ENCODE measurements around the gene MYMX. TPM values are rescaled to one million over a fixed set of nuclear protein-coding genes. Genes with fewer than 3 reads are reported as not detected.

Gene MYMX
- total RNA-seq, 1 experiment from 2014 or later: not detected

DNA sequence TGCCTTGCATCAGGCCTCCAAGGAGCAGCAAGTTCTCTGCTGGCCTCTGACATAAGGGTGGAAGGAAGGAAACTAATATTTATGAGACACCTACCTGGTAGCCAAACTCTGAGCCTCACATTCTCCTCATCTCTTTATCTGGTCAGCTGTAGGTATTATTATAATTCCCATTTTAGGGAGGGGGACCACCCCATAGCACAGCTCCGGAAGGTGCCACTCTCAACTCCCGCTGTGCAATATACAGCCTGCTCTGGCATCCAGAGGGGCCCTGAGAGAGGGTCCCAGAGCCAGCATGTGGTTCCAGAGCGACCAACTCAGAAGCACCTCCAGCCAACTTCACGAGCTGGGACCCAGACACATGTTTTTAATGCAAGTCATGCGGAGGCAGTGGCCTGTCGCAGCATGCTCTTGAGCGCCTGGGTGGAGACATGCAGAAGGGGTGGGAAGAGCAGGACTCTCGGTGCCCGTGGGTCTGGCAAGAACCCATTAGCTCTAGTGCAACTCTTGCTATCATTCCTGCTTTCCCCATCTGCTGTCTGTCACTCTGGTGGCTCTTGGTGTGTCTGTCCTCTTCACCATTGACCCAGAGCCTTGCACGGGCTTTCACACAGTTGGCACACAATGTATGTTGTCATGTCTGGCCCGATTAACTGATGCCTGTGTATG is 15.0 kb upstream of the MYMX start:
- Histone ChIP-seq H3K4me1 (ENCODE audit: insufficient read depth, low read length) (peaks cover 15% of the 10 kb centered on the region), H2AFZ (ENCODE audit: low read length) (no peak overlapping the region), H3K36me3 (ENCODE audit: low read depth, low read length) (no peaks in the 10 kb centered on the region), H3K27me3 (ENCODE audit: low read length) (no peaks in the 10 kb centered on the region), H3K9ac (ENCODE audit: low read length) (no peak overlapping the region), H3K79me2 (ENCODE audit: low read length) (no peaks in the 10 kb centered on the region), H3K9me2 (replicated peaks; ENCODE audit: low read length) (no peaks in the 10 kb centered on the region), H3K4me2 (ENCODE audit: low read length) (no peak overlapping the region), H4K20me1 (ENCODE audit: low read length) (no peaks in the 10 kb centered on the region), H3K9me3 (ENCODE audit: low read length) (no peaks in the 10 kb centered on the region), H3K27ac (ENCODE audit: low read length) (no peak overlapping the region), H3F3A (ENCODE audit: low read length, unreplicated experiment) (no peaks in the 10 kb centered on the region), H3K4me3 (ENCODE audit: low read length) (no peak overlapping the region)
- TF ChIP-seq, protein P1, sequence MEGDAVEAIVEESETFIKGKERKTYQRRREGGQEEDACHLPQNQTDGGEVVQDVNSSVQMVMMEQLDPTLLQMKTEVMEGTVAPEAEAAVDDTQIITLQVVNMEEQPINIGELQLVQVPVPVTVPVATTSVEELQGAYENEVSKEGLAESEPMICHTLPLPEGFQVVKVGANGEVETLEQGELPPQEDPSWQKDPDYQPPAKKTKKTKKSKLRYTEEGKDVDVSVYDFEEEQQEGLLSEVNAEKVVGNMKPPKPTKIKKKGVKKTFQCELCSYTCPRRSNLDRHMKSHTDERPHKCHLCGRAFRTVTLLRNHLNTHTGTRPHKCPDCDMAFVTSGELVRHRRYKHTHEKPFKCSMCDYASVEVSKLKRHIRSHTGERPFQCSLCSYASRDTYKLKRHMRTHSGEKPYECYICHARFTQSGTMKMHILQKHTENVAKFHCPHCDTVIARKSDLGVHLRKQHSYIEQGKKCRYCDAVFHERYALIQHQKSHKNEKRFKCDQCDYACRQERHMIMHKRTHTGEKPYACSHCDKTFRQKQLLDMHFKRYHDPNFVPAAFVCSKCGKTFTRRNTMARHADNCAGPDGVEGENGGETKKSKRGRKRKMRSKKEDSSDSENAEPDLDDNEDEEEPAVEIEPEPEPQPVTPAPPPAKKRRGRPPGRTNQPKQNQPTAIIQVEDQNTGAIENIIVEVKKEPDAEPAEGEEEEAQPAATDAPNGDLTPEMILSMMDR (conservative IDR thresholded peaks at IDR 0.05; ENCODE audit: low read depth, low read length): no peak
- TF ChIP-seq EZH2phosphoT487 (IDR thresholded peaks at IDR 0.05; ENCODE audit: borderline replicate concordance, low read length): no peak
- DNase-seq (no peak), ATAC-seq (no peak)
- ChIA-PET POLR2A (ENCODE audit: unreplicated experiment) (interaction anchor here (0.6 kb wide), 1 partner anchor 469 kb away, joined by 6 read pairs; no protein-coding TSS in a partner anchor), CTCF (no interaction called here)
- intact Hi-C loops (cut with micrococcal nuclease): no loop called here
- no TSS peak for BruUV-seq (replicated peaks)

DNA sequence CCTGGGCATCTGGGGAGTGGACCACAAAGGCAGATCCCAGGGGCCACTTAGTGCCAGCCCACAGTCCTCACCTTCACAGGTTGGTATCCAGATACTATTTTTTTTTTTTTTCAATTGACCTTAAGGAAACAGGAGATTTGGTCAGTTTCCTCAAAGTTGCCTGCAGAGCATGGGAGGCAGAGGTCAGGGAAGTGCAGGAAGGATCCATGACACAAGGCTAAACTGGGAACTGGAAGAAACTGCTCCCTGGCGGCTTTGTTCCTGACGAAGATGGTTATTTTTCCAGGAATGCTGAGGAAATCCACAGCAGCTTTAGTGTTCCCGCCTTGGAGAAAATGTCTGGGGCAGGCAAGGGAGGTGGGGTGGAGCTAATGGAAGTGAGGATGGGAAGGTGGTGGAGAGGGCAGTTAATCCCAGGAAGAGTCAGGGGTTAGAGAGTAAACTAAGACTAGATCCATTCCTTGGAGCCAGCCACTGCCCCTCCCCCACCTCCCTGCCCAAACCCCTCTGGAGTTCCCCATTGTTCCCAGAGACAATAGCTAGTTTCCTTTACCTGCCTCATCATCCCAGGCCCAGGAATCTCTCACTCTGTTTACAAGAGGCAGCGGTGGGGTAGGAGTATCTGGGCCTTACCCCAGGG is 14.3 kb upstream of the MYMX start:
- peaks cover 15% of the 10 kb centered on the region for H3K4me1 ChIP-seq (ENCODE audit: insufficient read depth, low read length)
- ChIA-PET POLR2A (ENCODE audit: unreplicated experiment) (no interaction called here), CTCF (no interaction called here)
- no peaks in the 10 kb centered on the region for H3K79me2 ChIP-seq (ENCODE audit: low read length)
- H3K36me3 ChIP-seq (ENCODE audit: low read depth, low read length): no peaks in the 10 kb centered on the region
- no peak for ATAC-seq
- no peaks in the 10 kb centered on the region for H3F3A ChIP-seq (ENCODE audit: low read length, unreplicated experiment)
- H2AFZ ChIP-seq (ENCODE audit: low read length): no peak overlapping the region
- H3K27ac ChIP-seq (ENCODE audit: low read length): no peak overlapping the region
- TF ChIP-seq, protein P1 (conservative IDR thresholded peaks at IDR 0.05; ENCODE audit: low read depth, low read length): no peak
- TF ChIP-seq EZH2 (IDR thresholded peaks at IDR 0.05; ENCODE audit: low read length, unreplicated experiment) (no peak), EZH2phosphoT487 (IDR thresholded peaks at IDR 0.05; ENCODE audit: borderline replicate concordance, low read length) (no peak)
- no TSS peak for BruUV-seq (replicated peaks)
- no peak overlapping the region for H3K9ac ChIP-seq (ENCODE audit: low read length)
- no peak for DNase-seq
- no peaks in the 10 kb centered on the region for H3K27me3 ChIP-seq (ENCODE audit: low read length)
- H3K4me2 ChIP-seq (ENCODE audit: low read length): no peak overlapping the region
- H3K4me3 ChIP-seq (ENCODE audit: low read length): no peak overlapping the region
- H3K9me2 ChIP-seq (replicated peaks; ENCODE audit: low read length): no peaks in the 10 kb centered on the region
- no peaks in the 10 kb centered on the region for H3K9me3 ChIP-seq (ENCODE audit: low read length)
- H4K20me1 ChIP-seq (ENCODE audit: low read length): no peaks in the 10 kb centered on the region
- intact Hi-C loops (cut with micrococcal nuclease): no loop called here

Data from PC-3 (cell line).